Daoy (cell line): ENCODE results near the gene CHD6. TPM values are rescaled to one million over a fixed set of nuclear protein-coding genes. Genes with fewer than 3 reads are reported as not detected.
"Not testable (repeated sequence)": the region's sequence is repeated elsewhere in the genome, so short reads cannot be mapped to it uniquely, and the experiment has no call there.

Source experiments
- DNase-seq: peaks from one replicate; pipeline ENCODE4 v3.0.0-alpha.2; 2015; ENCODE audit warnings: low read depth
- total RNA-seq: library from RNA; depleted of rRNA; stranded (reverse); fragments of >200 nt; shearing (Covaris generic); gene quantifications from 2 replicates; pipeline ENCODE4 v1.2.3, GENCODE V29; 2014

CHD6 gene
- total RNA-seq, 1 experiment from 2014 or later = 9.8 TPM

DNA sequence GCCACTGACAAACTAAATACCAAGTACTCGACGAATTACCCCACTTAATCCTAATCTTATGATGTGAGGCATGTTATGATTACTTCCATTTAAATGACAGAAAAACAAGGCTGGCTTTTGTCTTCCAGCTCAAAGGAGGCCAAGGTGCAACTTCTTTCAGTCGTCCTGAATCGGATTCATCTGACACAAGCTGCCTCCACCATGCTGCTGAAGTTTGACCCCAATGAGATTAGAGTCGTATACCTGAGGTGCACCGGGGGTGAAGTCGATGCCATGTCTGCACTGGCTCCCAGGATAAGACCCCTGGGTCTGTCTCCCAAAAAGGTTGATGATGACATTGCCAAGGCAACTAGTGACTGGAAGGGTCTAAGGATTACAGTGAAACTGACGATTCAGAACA lies 71.0 kb downstream of the CHD6 start:
- no peak for DNase-seq

DNA sequence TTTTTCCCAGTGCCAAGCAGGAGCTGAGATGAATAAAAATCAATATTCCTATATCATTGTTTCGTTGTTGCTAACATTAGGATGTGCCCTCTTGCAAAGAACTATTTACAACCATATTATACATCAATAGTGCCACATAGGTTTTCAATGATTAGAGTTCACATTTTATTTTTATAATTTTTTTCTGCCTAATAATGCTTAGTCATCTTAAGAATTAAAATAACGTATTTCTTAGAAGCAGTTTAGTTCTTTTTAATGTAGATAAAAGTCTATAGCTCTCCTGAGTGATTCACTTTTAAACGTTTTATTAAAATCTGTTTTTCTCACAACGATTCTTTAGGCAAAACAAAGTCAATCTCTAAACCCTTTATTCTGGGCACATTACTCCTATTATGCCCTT lies 71.6 kb downstream of the CHD6 start:
- no peak for DNase-seq

DNA sequence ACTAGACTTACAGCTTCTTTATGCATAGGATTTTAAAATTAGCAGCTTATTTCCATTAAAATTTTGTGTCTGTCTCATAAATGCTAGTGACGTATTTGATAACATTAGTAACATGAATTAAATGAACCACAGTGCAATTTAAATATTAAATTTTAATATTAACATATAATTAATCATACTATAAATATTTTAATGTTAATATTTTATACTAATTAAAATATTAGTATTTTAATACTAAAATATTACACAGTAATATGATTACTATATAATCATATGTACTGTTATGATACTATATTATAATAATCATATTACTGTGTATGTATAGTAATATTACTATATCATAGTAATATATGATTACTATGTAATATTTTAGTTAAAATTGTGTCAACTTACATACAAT lies 73.7 kb downstream of the CHD6 start:
- no peak for DNase-seq

DNA sequence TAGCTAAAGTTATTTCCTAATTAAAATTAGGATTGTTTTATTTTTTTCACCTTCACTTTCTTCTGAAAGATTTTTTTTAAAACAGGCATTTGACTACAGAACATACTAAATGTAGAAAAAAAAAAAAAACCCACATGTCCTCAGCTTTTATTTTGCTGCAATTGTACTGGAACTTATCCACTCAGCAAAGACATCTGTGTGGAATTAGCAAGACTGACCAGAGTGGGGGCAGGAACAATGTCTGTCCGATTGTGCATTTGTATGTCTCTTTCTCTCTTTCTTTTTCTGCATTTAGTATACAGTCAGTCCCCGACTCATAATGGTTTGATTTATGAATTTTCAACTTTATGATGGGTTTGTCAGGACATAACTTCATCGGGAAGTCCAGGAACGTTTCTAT lies 77.3 kb downstream of the CHD6 start:
- DNase-seq = no peak

DNA sequence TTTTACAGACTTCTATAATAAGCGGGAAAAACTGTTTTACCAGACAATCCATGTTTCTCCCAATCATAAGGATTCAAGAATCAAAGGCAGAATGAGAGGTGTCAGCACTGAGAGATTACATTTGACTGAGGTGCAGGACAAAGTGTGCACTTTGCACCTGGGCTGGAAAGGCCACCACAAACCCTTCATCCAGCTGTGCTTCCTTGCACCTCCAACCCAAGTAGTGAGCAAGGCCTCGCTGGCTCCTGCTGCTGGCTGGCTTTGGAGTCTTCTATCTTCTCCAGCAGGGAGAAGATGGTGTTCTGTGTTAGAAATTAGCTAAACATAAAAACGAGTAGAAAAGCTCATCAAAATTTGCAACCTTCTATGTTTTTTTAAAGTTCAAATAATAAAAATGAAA lies 77.7 kb downstream of the CHD6 start:
- no peak for DNase-seq

DNA sequence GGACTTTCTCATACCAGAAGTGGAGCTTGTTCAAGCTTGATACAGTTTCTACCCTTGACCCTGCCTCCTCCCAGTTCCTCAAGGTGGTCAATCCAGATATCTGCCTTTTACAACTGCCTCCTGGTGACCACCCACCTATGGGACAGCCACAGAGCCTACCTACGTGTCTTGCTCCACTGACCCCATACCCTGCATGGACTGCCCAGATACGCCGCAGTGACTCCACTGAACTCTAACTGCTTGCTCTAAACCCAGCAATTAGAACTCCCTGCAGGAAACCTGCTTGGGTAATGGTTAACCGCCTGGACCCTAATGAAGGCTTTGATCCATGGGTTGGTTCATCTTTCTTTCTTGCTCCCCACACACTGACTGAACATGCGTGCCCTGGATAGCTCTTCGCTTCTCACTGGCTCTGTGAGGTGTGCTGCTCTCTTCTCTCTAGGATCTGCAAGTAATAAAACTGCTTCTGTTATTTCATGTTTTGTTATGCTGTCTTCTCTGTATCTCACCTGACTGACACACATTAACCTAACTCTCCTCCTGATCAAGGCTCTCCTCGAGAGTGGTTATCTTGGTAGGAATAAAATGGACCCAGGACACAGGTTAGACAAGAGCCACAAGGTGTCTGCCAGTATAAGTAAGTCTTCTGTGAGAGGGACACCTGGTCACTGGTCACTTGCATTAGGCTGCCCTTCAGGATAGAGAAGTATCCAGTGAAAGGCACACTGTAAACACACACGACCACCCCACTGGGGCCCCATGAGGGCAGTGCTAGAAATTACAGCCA lies 79.2 kb downstream of the CHD6 start:
- no peak for DNase-seq

DNA sequence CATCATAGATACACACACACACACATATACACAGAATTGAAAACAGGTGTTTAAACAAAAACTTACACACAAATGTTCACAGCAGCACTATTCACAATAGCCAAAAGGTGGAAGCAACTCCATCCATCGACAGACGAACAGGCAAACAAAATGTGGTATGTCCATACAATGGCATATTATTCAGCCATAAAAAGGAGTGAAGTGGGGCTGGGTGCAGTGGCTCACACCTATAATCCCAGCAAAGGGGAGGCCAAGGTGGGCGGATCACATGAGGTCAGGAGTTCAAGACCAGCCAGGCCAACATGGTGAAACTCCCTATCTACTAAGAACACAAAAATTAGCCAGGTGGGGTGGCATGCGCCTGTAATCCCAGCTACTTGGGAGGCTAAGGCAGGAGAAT lies 80.3 kb downstream of the CHD6 start:
- no peak for DNase-seq

DNA sequence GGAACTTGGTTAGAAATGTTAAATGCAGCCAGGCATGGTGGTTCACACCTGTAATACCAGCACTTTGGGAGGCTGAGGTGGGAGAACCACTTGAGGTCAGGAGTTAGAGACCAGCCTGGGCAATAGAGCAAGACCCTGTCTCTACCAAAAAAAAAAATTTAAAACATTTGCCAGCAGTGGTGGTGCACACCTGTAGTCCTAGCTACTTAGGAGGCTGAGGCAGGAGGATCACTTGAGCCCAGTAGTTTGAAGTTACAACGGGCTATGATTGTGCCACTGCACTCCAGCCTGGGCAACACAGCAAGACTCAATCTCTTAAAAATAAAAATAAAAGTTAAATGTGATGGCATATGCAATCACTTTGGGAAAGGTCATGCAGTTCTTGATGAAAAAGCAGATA lies 82.6 kb downstream of the CHD6 start:
- not testable (repeated sequence) for DNase-seq

DNA sequence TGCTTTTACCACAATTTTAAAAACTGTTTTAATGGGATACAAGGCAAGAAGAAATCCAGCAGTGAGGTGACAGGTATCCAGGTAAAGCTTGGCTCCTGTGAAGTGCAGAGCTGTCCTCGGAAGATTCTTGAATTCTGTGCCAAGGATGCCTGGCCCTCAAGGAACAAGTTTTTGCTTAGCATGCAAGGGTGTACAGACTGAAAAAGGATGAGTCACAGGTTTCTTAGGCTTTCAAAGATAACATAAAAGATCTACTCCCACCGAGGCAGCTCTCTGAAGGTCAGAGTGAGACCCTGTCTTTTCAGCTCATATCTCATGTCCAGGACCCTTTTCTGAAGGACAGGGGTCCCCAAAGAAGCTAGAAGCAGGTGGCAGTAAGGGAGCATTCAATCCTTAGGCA lies 83.3 kb downstream of the CHD6 start:
- no peak for DNase-seq

DNA sequence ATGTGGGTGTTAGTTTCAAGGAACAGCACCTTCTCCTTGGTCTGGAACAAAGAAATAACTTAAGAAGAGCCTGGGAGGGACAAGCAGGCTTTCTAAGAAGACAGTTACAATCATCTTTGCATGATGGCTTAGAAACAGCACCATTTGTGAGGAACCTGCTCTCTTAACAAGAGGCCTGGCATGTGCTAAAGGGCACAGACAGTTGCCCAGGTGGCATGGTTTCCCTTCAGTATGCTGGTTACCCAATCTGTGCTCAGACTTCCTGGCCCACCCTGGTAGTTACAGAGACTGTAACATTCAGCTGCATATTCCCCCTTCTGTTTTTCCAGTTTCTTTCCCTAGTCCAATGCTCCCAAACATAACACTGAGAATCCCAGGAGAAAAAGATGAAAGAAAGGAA lies 84.0 kb downstream of the CHD6 start:
- DNase-seq = no peak

DNA sequence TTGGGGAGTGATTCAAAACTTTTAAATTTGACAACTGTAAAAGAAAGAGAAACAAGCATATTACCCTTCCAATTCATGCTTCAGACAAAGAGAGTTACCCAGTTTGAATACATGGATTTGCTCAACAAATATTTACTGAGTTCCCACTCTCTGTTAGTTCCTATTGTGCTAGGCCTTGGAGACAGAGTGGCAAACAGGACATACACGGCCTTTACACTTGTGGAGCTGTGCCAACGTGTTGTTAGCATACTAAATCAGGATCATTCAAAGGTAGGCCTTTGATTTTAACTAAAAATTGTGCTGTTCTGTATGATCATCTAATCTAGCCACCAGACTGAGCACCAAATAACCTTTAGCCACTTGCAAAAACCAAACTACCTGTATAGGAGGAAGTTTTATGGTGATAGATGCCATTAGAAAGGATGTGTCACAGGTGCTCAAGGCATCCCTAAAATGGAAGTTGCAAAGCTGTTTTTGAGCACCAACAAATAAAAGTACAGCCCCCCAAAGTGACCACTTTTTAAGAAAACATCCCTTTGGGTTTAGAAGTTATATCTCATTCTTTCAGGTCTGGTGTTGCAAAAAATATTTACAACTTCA lies 84.5 kb downstream of the CHD6 start:
- DNase-seq = no peak

DNA sequence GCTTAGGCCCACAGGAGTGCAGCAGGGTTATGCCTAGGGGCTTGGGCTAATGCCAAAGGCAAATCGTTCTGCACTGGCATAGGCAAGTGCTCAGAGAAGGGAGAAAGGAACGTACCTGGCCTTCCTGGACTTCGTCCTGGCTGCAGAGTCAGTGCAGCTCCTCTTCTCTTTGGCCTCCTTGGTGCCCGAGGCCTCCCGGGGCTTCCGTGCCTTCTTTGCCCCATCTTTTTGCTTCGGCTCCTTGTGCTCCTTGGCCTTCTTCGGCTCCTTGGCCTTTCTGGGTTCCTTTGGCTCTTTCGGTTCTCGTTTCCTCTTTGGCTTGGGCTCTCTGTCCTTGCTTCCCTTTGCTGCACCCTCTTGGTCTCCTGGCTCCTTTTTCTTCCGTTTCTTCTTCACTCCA lies 85.2 kb downstream of the CHD6 start:
- DNase-seq = no peak

DNA sequence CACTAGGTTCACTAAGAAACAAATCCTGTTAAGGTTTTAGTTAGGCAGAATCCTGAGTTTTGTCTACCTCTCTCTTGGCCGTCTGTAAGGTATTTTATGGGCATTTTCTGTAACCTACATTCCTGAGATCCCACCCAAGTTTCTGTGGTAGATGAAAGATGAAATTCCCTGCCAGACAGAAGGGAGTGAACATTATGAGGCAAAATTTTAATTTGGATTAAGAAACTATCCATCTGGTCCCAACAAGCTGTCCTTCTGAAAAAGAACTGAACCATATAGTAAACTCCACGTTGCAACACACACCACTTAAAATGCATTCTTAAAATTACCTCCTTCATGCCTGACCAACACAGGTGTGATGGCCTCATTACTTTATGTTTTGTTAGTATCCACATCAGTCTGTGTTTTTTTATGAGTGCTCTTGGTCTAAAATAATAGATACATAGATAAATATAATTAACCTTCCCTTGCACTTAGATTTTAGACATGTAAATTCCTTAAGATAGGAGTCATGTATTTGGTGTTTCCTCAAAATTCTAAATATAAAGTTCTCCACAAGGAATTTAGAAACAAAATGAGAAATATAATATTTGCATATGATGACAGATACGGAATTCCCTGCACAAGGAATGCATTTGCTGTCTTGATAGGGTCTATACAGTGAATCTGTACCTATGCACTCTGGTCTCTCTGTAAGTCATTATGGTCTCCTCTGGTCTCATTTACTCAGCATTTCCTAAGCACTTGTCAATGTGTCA lies 86.5 kb downstream of the CHD6 start:
- DNase-seq = no peak

DNA sequence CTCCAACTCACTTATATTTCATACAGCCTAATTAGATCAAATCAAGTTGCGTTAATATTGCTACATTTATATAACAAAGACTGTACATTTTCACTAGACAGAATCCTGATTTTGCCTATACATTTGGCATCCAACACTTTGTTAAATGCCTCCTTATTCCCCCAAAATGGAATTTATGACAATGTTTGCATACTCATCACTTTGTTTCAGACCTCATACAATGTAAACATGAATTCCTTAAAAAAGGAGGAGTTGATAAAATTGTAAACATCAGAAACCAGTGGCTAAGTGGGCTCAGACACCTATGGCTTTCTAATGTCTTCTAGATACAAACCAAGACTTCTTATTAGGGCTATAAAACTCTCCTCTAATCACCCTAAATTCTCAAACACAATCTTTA lies 87.3 kb downstream of the CHD6 start:
- no peak for DNase-seq

DNA sequence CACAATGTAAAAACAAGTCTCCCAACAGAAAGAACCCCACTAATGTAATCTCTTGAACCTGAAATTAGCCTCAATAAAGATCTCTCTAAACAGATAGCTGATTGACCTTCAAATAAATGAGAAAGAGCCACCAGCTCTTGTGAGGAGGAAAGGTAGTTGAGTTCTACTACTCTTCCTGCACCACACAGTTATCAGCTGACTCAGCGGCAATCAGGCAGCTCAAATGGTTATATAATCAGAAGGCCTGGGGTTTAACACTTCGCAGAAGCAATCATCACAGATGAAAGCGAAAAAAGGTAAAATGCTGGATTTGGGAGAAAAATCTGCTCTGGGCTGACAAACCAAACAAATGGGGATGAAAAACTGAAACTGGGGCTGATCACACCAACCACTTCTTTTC lies 91.8 kb downstream of the CHD6 start:
- DNase-seq = no peak

DNA sequence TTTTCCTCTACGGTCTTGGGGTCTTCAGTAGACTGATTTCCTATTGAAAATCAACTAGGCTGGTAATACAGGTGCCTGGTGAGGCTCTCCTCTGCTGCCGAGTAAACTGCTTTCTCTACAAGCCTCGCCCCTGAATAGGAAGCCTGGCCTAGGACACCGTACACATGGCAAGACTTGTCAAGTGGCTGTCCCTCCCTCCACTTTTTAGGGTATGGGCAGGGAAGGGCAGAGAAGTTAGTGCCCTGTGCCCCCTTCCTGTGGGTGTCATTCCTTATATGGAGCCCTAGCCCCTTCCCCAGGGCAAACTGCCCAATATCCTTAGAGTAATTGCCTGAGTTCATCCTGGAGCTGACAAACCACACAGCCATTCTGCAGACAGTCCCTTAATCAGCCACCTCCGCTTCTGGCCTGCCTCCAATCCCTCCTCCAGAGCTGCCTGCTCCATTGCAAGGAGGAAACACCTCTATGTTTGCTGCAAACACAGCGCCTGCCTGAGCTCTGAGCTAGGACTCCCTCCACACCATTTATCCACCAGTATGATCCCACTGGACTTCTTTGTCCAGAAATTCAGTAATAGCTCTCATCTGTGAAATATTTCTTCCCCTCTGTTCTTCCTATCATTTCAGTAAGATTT lies 93.1 kb downstream of the CHD6 start:
- peak; percentile 72 for DNase-seq

DNA sequence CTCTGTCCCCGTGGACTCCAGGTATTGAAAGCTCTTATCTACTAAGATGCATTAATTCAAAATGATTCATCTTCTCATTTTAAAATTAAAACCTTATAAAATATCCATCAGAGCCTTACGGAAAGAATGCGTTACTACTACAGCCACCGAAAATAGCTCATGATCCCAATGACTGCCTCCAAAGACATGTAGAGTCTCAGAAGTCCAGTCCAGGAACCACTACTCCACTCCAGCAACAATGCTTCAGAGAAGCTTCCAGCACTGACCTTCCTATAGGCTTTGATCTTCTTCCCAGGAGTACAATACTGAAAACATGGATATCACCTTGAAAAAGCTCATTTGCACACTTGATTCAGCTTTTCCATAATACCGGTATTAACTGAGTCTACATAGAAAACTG lies 94.3 kb downstream of the CHD6 start:
- no peak for DNase-seq

DNA sequence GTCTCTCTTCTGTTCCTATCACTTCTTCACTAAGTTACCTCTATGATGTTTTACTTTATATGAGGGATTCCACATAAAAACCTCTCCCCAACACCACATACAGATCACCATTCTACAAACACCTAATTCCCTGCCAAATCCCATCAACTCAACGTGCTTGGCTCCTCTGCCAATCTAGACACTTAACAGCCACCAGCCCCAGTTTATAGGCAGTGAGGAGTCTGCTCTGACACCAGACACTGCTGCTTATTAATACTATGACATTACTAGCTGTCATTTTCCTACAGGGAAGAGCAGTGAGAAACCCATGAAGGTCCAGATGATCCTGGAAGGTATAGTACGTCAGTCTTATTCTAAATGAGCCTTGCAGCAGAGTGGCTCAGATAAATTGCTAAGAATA lies 104.3 kb downstream of the CHD6 start:
- DNase-seq = no peak

DNA sequence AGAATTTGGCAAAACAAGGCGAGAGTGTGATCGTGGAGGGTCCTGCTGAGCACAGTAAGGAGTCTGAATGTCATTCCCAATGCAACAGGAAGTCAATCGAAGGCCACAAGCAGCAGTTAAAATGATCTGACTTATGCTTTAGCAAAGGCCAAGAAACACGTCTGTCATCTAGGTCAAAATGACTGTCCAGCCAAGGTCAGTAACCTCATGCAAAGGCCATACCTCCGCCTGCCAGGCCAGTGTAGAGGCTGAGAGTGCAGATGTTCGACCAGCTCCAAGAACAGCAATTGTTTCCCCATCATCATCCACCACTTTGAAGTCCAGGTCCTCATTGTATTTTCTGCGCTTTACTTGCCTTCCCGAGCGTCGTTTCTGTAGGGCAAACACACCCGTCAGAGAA lies 105.6 kb downstream of the CHD6 start:
- no peak for DNase-seq

DNA sequence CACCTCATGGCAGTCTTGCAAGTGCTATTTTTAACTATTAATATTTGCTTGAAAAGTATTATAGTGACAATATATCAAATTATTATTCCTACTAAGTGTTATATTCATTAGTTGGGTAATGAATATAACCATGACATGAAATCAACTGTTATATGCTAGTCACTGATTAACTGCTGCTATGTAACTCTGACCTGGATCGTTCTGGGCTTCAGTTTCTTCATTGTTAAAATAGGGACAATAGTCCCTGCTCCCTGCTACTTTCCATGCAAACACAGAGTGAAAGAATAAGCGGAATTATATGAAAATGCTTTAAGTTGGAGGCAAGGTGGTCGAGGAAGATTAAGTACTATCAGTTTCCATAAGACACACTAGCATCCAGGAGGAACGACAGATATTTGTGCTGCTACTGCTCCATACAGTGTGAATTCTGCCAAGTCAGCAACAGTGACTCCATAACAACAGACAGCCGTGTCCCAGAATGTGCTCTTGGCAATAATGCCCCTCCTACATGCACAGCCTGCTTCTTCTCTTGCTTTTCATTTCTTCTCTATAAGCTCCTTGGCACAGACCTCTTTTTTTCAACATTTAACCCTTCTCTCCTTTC lies 107.2 kb downstream of the CHD6 start:
- no peak for DNase-seq

DNA sequence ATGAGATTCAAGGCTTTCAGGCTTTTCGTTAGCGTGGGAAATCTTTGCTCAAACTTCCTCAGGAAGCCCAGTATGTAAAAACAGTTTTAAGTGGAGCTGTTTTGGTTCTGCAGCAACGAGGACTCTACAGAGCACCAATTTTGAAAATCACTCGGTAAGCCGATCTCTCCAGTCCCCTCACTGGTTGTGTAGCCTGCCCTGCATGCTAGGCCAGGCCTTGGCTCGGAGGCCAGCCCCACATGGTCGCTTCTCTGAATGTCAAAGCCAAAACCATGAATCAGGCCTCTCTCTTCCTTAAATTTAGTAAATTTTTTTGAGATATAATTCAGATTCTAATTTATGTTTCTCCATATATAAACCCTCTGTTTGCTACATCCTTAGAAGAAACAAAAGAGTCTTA lies 108.0 kb downstream of the CHD6 start:
- DNase-seq = no peak
